ENCODE data around the gene NOTCH4.
"Not testable (repeated sequence)": the region's sequence is repeated elsewhere in the genome, so short reads cannot be mapped to it uniquely, and the experiment has no call there.

Gene NOTCH4

DNA sequence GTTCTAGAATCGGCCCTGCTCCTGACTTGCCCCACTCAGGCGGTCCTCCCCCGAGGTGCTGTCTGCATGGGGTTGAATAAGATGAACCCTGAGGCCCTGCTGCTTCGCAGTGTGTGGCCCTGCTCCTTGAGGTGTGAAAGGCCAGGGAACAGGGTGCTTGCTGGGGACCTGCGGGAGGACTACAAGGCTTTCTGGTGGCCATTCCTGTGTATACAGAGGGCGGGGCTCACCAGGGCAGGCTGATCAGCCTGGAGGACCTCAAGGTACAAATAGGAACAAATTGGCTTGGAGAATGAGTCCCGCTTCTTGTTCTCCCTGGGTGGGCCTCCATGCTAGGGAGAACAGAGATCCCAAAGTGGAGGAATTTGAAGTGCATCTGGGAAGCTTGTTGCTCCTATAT, 5.7 kb downstream of the NOTCH4 start:
- no peak for DNase-seq (ENCODE audit: low read depth in 2 of 3, low spot score in 2 of 3)

DNA sequence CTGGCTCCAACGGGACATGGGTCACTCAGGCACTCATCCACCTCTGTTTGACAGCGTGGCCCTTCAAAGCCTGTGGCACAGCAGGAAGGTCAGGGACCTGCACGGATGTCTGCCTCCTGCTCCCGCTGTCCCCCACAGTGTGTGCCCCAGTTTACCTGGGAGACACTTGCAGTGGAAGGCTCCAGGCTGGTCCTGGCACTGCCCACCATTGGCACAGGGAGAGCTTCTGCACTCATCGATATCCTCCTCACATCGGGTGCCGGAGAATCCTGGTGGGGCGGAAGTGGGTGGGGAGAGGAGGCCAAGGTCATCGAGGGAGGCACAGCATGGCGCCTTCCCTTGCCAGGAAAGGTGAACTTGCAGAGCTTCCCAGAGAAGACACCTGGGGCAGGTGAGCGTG, 6.9 kb downstream of the NOTCH4 start:
- no peak for DNase-seq (ENCODE audit: low read depth in 2 of 3, low spot score in 2 of 3)

- no peak for DNase-seq (ENCODE audit: low read depth in 2 of 3, low spot score in 2 of 3)
These were observed 7.6 kb downstream of the NOTCH4 start for GRCh38 chr6:32216285-32216684.

DNA sequence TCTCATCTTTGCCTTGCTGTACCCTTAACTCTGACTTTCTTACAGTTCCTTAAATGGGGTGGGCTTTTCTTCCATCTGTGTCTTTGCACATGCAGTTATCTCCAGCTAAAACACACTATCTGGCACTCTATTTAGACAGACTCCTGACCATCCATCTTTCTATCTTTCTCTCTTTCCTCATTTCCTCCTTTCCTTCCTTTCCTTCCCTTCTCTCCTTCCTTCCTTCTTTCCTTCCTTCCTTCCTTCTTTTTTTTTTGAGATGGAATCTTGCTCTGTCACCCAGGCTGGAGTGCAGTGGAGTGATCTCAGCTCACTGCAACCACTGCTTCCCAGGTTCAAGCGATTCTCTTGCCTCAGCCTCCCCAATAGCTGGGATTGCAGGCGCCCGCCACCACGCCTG, 8.2 kb downstream of the NOTCH4 start:
- DNase-seq (ENCODE audit: low read depth in 2 of 3, low spot score in 2 of 3), result no peak

DNA sequence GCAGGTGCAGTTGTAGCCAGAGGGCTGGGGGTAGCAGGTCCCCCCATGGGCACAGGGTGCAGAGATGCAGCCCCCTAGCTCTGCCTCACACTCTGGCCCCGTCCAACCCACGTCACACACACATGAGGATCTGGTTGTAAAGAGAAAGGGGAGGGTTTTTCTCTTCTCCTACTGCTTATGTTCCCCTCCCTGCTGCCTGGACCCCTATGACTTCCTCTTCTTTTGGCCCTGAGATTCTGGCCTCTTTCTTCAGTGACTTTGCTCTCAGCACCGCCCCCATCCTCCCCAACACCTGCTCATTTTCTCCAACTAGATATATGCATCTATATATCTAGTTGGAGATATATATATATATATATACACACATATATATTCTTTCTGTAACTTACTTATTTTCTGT, 9.7 kb downstream of the NOTCH4 start:
- DNase-seq (ENCODE audit: low read depth in 2 of 3, low spot score in 2 of 3), result no peak

DNA sequence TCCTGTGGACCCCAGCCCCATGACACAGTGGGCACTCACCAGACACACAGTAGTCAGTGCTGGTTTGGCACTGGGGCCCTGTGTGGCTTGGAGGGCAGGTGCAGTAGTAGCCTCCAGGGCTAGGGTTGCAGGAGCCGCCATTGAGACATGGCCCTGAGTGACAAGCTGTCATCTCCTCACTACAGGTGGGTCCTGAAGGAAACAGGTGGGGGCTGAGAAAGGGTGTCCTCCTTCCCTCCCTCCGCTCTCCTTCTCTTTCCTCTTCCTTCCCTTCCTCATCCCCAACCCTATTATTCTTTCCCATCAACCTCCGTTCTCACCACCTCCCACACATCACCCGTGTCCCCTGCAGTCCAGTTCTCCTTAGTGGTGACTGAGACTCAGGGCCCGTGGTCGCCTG, 10.2 kb downstream of the NOTCH4 start:
- DNase-seq (ENCODE audit: low read depth in 2 of 3, low spot score in 2 of 3), result no peak

GRCh38 chr6:32212076-32212760, 11.6 kb downstream of the NOTCH4 start:
- DNase-seq (ENCODE audit: low read depth in 2 of 3, low spot score in 2 of 3), result no peak

GRCh38 chr6:32211432-32211831, 12.4 kb downstream of the NOTCH4 start:
- DNase-seq (ENCODE audit: low read depth in 2 of 3, low spot score in 2 of 3), result not testable (repeated sequence)

- no peak for DNase-seq (ENCODE audit: low read depth in 2 of 3, low spot score in 2 of 3)
These were observed 13.7 kb downstream of the NOTCH4 start for GRCh38 chr6:32210191-32210601.

GRCh38 chr6:32208996-32209395, 14.9 kb downstream of the NOTCH4 start:
- no peak for DNase-seq (ENCODE audit: low read depth in 2 of 3, low spot score in 2 of 3)

- no peak for DNase-seq (ENCODE audit: low read depth in 2 of 3, low spot score in 2 of 3)
These were observed 19.6 kb downstream of the NOTCH4 start for GRCh38 chr6:32204268-32204715.

GRCh38 chr6:32203426-32204267, 20.2 kb downstream of the NOTCH4 start:
- no peak for DNase-seq (ENCODE audit: low read depth in 2 of 3, low spot score in 2 of 3)

DNA sequence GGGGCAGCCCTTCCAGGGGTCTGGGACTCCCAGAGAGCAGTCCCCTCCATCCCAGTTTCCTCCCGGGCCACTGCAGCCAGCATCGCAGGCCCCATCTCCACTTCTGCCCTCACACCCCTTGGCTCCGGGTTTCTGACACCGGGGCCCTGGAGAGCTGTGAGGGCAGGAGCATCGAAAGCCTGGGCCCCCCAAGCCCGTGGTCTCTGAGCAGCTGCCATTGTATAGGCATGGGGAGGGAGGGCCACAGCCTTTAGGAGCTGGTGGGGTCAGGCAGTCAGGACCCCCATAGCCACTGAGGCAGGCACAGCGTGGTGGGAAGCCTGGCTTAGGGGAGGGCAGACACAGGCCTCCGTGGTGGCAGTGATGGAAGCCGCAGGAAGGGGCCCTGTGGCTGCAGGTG, 21.7 kb downstream of the NOTCH4 start:
- DNase-seq (ENCODE audit: low read depth in 2 of 3, low spot score in 2 of 3), result no peak

DNA sequence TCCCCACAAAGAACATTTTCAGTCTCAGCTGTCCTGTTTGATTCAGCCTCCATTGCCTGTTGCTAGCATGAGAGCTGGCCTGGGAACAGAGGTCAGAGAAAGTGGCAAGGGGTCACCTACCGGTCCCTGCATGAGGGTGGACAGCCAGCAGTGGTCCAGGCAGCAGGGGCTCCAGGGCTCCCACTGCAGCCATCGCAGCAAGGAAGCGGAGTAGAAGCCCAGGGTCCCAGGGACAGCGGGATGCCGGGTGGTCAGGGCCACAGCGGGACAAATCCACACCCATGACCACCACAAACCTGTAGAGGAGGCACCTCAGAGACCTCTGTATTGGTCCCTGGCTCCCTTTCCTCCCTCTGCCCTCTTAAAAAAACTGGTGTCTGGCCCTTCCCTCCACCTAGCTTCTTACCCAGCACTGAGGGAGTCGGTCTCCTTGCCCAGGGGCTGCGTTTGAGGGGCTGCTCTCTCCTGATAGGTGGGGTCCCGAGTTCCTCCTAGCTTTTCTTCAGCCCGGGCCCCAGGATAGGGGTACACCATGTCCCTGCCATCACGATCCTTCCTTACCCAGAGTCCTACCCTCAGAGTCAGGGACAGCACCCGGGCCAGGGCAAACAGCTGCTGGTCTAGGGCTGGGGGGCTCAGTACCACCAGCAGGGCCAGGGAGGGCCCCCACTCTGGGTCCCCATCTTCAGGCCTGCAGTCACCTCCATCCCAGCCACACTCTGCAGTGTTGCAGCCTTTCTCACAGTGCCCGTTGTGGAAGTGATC, 23.0 kb downstream of the NOTCH4 start:
- no peak for DNase-seq (ENCODE audit: low read depth in 2 of 3, low spot score in 2 of 3)

GRCh38 chr6:32198866-32199265, 25.0 kb downstream of the NOTCH4 start:
- DNase-seq (ENCODE audit: low read depth in 2 of 3, low spot score in 2 of 3), result no peak

GRCh38 chr6:32198345-32198696, 25.5 kb downstream of the NOTCH4 start:
- no peak for DNase-seq (ENCODE audit: low read depth in 2 of 3, low spot score in 2 of 3)

- DNase-seq (ENCODE audit: low read depth in 2 of 3, low spot score in 2 of 3), result no peak
These were observed 26.9 kb downstream of the NOTCH4 start for GRCh38 chr6:32196682-32197616.

- peak in 2 of 3 experiments; percentile 52 to 53 for DNase-seq (ENCODE audit: low read depth in 2 of 3, low spot score in 2 of 3)
These were observed 27.8 kb downstream of the NOTCH4 start for GRCh38 chr6:32195902-32196681.

- peak; percentile 99 to 100 (median 100) for DNase-seq (ENCODE audit: low read depth in 2 of 3, low spot score in 2 of 3)
These were observed 28.3 kb downstream of the NOTCH4 start for GRCh38 chr6:32195652-32195901.

Measured in activated CD8-positive, alpha-beta memory T cell treated with anti-CD3 and anti-CD28 coated beads for 48 hours (primary cell).